Measurements from ENCODE around the gene HGS. TPM values are rescaled to one million over a fixed set of nuclear protein-coding genes. Genes with fewer than 3 reads are reported as not detected.
A peak's percentile ranks its signal among the peaks of the same experiment; 100 is the strongest.

Gene HGS
- total RNA-seq, 2 donors from 2014 or later = 114 to 130 TPM

DNA sequence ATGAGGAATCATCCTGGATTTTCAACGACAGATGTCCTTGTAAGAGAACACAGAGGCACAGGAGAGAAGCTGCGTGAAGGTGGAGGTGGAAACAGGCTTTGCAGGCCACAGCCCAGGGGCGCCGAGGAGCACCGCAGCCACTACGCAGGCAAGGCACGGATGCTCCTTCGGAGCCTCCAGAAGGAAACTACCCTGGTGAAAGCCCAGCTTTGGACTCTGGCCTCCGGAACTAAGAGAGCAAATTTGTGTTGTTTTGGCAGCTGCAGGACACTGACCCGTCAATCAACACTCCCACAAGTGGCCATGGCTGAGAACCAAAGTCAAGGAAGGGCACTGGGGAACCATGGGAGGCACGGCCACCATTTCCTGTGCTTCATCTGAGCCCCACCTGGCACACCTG, 3.7 kb upstream of the HGS start:
- H3K27ac Mint-ChIP-seq = no peak overlapping the region
- 94 to 95% methylated on average over 9 to 11 of the region's 11 CpGs for WGBS, 2 experiments (ENCODE audit: insufficient coverage in 1 of 2, insufficient read length in 1 of 2)
- H3K4me1 ChIP-seq (ENCODE audit: control insufficient read depth, insufficient read depth, low read length) = peaks cover 5% of the 10 kb centered on the region
- H3K27me3 Mint-ChIP-seq (ENCODE audit: insufficient read depth) = no peaks in the 10 kb centered on the region
- no peak overlapping the region for H3K27ac ChIP-seq (ENCODE audit: low read depth, low read length)
- peaks cover 14% of the 10 kb centered on the region for H3K4me1 Mint-ChIP-seq
- no peak overlapping the region for H3K9ac ChIP-seq (ENCODE audit: extremely low read depth, low read length, poor library complexity, severe bottlenecking)
- H3K36me3 Mint-ChIP-seq (ENCODE audit: low read depth) = peaks cover 7% of the 10 kb centered on the region
- TF ChIP-seq, protein P1, sequence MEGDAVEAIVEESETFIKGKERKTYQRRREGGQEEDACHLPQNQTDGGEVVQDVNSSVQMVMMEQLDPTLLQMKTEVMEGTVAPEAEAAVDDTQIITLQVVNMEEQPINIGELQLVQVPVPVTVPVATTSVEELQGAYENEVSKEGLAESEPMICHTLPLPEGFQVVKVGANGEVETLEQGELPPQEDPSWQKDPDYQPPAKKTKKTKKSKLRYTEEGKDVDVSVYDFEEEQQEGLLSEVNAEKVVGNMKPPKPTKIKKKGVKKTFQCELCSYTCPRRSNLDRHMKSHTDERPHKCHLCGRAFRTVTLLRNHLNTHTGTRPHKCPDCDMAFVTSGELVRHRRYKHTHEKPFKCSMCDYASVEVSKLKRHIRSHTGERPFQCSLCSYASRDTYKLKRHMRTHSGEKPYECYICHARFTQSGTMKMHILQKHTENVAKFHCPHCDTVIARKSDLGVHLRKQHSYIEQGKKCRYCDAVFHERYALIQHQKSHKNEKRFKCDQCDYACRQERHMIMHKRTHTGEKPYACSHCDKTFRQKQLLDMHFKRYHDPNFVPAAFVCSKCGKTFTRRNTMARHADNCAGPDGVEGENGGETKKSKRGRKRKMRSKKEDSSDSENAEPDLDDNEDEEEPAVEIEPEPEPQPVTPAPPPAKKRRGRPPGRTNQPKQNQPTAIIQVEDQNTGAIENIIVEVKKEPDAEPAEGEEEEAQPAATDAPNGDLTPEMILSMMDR (conservative IDR thresholded peaks at IDR 0.05) = no peak
- peaks cover 4% of the 10 kb centered on the region for H3K9me3 Mint-ChIP-seq
- DNase-seq = no peak
- no peak overlapping the region for H3K4me3 ChIP-seq (ENCODE audit: low read length)
- H3K36me3 ChIP-seq (ENCODE audit: control insufficient read depth, insufficient read depth, low read length) = peaks cover 7% of the 10 kb centered on the region
- H3K27me3 ChIP-seq (ENCODE audit: control insufficient read depth, insufficient read depth, low read length, poor library complexity, severe bottlenecking) = no peaks in the 10 kb centered on the region
- H3K9me3 ChIP-seq (ENCODE audit: control insufficient read depth, low read length) = no peaks in the 10 kb centered on the region
- no peak overlapping the region for H3K4me3 Mint-ChIP-seq

DNA sequence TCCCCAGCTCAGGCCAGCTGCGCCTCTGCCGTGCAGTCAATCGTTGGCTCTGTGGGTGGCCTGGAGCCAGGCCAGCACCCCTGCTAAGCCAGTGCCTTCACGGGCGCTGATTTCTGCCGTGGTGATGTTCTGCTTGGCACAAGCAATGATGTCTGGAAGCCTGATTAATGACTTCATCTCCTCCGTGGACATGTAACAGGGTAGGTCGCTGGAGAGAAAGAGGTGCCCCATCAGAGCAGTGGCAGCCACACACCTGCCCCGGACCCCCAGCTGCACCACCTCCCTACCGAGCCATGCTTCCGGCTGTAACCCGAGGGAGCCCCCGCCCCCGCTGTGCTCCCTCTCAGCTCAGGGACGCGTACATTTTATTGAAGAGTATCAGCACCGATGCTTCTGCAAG, 2.1 kb upstream of the HGS start:
- no peak for DNase-seq
- no peak overlapping the region for H3K27ac ChIP-seq (ENCODE audit: low read depth, low read length)
- peaks cover 14% of the 10 kb centered on the region for H3K4me1 Mint-ChIP-seq
- H3K27me3 Mint-ChIP-seq (ENCODE audit: insufficient read depth) = no peaks in the 10 kb centered on the region
- no peak overlapping the region for H3K4me3 ChIP-seq (ENCODE audit: low read length)
- peak overlapping the region; percentile 85 for H3K4me3 Mint-ChIP-seq
- no peaks in the 10 kb centered on the region for H3K9me3 Mint-ChIP-seq
- WGBS, 2 experiments (ENCODE audit: insufficient coverage in 1 of 2, insufficient read length in 1 of 2) = 96 to 100% methylated on average over 7 to 17 of the region's 17 CpGs
- H3K36me3 Mint-ChIP-seq (ENCODE audit: low read depth) = peaks cover 13% of the 10 kb centered on the region
- peaks cover 5% of the 10 kb centered on the region for H3K4me1 ChIP-seq (ENCODE audit: control insufficient read depth, insufficient read depth, low read length)
- H3K27me3 ChIP-seq (ENCODE audit: control insufficient read depth, insufficient read depth, low read length, poor library complexity, severe bottlenecking) = no peaks in the 10 kb centered on the region
- H3K36me3 ChIP-seq (ENCODE audit: control insufficient read depth, insufficient read depth, low read length) = peaks cover 20% of the 10 kb centered on the region
- H3K9me3 ChIP-seq (ENCODE audit: control insufficient read depth, low read length) = no peaks in the 10 kb centered on the region
- TF ChIP-seq, protein P1 (conservative IDR thresholded peaks at IDR 0.05) = no peak
- H3K27ac Mint-ChIP-seq = no peak overlapping the region
- H3K9ac ChIP-seq (ENCODE audit: extremely low read depth, low read length, poor library complexity, severe bottlenecking) = no peak overlapping the region

DNA sequence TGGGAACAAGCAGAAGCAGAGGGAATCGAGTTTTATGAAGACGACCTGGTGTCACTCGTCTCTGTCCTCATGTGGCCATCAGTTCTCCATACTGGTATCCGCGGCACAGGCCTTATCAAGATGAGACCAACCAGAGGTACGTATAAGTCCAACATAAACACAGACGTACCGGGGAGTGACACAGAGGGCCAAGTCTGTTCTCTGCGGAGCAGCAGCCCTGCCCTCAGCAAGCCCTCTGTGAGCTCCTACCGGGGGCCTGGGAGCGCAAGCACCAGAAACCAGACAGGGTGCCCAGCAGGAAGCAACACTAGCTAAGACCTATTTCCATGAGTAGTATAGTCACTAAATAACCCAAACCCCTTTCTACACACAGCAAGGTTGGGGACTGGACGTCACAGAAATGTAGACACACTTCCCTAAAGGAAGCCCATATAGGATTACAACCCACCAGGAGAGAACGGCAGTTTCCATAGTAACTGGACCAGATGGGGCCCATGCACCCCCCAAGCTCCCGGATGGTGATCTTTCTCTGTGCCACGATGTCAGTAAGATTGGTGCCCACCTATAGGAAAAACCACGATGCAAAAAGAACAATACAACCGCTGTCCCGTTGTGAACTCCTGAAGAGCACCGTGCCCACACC, 1.1 kb upstream of the HGS start:
- Mint-ChIP-seq H3K9me3 (no peaks in the 10 kb centered on the region), H3K36me3 (ENCODE audit: low read depth) (peaks cover 22% of the 10 kb centered on the region), H3K27me3 (ENCODE audit: insufficient read depth) (no peaks in the 10 kb centered on the region), H3K4me3 (peak overlapping the region; percentile 85), H3K4me1 (peaks cover 14% of the 10 kb centered on the region), H3K27ac (peak overlapping the region; percentile 91)
- Histone ChIP-seq H3K4me1 (ENCODE audit: control insufficient read depth, insufficient read depth, low read length) (peaks cover 5% of the 10 kb centered on the region), H3K9me3 (ENCODE audit: control insufficient read depth, low read length) (no peaks in the 10 kb centered on the region), H3K27me3 (ENCODE audit: control insufficient read depth, insufficient read depth, low read length, poor library complexity, severe bottlenecking) (no peaks in the 10 kb centered on the region), H3K9ac (ENCODE audit: extremely low read depth, low read length, poor library complexity, severe bottlenecking) (peak overlapping the region; percentile 86), H3K4me3 (ENCODE audit: low read length) (peak overlapping the region; percentile 85), H3K27ac (ENCODE audit: low read depth, low read length) (peak overlapping the region; percentile 88), H3K36me3 (ENCODE audit: control insufficient read depth, insufficient read depth, low read length) (peaks cover 29% of the 10 kb centered on the region)
- WGBS, 2 experiments (ENCODE audit: insufficient coverage in 1 of 2, insufficient read length in 1 of 2) = 54 to 58% methylated on average over 13 to 19 of the region's 19 CpGs
- TF ChIP-seq, protein P1 (conservative IDR thresholded peaks at IDR 0.05) = no peak
- DNase-seq = peak; percentile 61
